GM18873 (cell line): Measurements from ENCODE around the gene TTLL6.

Experiments
- ATAC-seq: cut with Tn5 transposase; IDR thresholded peaks from one replicate; pipeline ENCODE4 v1.9.1; 2021; ENCODE audit warnings: mild to moderate bottlenecking, moderate library complexity, moderate number of reproducible peaks; ENCODE audit not compliant: unreplicated experiment, low FRiP score

The TTLL6 gene

DNA sequence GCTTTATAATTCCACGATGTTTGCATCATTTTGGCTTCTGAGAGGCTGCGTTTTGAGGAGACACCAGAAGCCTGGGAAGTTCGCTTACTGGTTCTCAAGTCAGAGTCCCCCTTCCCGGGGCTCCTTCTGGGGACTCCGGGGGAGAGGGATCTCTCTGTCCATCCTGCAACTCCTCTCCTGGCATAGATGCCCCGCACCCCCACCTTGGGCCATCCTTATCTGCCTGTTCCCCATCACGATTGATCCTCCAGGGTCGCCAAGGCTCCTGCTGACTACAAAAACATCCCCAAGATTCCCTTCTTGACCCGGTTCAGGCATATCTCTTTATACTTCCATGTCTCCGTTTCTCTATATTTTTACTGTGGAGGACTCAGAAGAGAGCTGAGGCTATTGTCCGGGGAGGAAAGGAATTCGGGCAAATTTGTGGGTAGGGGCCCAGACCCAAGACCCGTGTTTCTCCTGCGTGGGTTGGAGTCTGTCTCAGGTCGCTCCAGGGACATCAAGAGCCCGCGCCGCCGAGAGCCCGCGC, 70.0 kb downstream of the TTLL6 start:
- no peak for ATAC-seq

DNA sequence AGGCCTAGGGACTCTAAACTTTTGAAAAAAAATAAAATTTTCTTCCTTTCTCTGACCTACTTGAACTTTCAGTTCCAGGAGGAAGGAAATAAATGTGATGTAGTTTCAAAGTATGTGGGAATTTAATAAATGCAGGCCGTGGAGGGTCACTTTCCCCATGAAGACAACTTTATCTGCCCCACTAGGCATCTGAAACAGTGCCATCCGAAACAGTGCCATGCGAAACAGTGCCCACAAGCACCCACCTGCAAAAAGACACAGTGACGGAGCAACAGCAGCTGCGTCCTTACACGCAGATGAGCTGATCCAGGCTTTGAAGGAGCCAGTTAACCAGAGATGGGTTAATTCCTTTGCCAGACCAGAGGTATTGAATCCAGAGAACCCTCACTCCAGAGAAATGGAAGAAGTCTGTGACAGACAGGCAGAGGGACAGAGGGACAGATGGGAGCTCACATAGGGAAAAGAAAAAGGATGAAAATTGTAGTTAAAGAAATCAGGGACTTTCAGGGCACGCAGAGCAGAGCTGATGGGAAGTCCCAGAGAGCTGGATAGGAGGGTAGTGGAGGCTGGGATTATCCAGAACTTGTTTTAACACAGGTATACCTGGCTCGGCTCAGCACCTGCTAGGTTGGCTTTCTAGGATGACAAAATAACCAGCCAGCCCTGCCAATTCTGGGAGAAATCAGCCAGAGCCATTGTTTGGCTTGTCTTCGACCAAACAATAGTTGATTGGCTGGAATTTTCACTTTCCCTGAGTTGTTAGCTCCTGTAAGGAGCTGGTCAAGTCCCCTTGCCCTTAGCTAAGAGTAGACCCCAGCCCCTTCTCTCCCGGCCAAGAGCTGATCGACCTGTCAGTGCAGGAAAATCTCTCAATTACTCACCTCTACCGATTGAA, 71.4 kb downstream of the TTLL6 start:
- no peak for ATAC-seq

GRCh38 chr17:48740537-48740936, 76.5 kb downstream of the TTLL6 start:
- no peak for ATAC-seq

GRCh38 chr17:48738803-48739526, 78.1 kb downstream of the TTLL6 start:
- no peak for ATAC-seq

DNA sequence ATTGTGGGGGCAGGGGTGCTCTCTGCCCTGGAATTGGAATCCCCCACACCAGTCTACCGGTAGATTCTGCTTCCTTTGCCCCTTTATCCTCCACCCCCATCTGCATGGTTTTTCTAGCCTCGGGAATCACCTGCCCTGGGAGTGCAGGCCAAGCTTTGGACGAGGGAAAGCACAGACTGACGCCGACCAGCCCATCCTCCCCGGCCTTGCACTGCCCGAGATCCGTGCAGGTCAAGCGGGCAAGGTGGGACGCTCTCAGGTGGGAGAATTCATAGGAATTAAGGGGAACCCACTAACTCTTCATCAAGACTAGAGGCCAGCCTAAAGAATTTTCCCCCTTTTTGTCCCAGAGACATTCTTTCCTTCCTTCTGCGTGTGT, 78.6 kb downstream of the TTLL6 start:
- no peak for ATAC-seq

DNA sequence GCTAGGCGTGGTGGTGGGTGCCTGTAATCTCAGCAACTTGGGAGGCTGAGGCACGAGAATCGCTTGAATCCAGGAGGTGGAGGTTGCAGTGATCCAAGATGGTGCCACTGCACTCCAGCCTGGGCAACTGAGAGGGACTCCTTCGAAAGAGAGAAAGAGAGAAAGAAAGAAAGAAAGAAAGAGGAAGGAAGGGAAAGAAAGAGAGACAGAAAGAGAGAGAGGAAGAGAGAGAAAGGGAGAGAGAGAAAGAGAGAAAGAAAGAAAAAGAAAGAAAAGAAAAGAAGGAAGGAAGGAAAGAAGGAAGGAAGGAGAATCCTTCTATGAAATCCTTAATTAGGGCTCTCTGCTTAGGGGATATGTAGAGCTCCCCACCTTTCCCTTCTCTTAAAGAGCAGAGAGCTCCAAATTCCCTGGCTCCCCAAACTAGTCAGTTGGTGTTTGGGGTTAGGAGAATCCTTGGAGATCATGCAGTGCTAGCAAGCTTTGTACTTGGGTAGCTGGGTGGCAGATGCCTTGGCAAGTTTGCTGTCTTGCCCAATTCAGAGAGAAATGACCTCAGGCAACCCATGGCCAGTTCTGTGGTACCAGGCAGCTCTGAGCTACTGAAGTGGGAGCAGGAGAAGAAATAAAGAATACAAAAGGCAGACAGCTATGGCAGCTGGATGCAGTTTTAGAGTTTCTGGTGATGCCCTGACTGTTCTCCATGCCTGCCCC, 79.5 kb downstream of the TTLL6 start:
- ATAC-seq, result no peak

- no peak for ATAC-seq
Measured at GRCh38 chr17:48735062-48735351, 82.0 kb downstream of the TTLL6 start.

- no peak for ATAC-seq
Measured at GRCh38 chr17:48734333-48735061, 82.5 kb downstream of the TTLL6 start.

- no peak for ATAC-seq
Measured at GRCh38 chr17:48733632-48734328, 83.2 kb downstream of the TTLL6 start.

- no peak for ATAC-seq
Measured at GRCh38 chr17:48732688-48733629, 84.1 kb downstream of the TTLL6 start.

DNA sequence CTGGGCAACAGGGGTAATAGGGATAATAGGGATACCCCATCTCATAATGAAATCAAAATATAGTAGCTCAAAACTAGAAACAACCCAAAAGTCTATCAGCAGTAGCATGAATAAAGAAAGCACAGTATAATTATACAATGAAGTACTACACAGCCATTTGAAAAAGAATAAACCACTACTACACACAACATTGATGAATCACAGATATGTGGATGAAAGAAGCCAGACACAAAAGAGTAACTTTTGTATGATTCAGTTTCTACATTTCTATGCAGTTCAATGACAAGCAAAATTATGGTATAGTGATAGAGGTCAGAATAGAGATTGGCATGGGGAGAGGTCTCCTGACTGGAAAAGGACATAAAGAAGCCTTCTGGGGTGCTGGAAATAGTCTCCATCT, 85.7 kb downstream of the TTLL6 start:
- ATAC-seq, result no peak

GRCh38 chr17:48730240-48730550, 86.8 kb downstream of the TTLL6 start:
- no peak for ATAC-seq

DNA sequence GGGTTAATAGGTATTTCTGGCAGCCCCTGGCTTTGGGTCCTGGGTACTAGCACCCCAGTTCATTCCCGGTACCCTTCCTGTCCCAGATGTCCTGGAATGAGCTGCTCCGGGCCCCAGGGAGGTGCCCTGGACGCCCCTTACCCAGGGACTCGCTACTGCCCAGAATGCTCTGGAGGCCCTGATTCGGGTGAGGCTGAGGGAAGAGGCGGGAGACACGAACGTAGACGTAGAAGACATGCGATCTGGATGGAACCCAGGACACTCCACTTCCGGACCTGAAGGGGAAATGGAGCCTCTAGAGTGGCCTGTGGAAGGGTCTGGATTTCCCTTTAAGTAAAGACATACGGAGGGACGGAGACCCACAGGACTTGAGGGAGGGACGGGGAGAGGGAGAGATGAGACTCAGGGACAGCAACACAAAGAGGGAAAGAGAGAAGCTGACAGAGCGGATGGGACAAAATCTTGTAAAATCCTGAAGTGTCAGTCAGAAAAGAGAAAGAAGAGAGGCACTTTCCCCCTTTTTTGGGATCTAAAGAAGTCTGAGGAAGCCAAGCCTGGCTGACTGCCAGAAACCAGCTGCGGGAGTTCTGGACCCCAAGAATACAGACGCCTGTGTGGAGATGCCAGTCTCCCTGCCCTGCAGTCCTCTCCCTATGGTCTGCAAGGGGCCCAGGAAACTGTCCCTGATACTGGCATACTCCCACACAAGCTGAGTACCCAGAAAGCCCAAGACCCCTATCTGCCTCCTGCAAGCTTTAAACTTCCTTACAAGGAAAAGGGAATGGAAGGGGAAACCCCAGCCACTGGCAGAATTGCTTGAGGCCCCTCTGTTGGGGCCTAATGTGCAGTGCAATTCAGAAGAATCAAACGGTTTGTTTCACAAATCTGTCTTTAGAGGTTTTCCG, 87.4 kb downstream of the TTLL6 start:
- no peak for ATAC-seq

DNA sequence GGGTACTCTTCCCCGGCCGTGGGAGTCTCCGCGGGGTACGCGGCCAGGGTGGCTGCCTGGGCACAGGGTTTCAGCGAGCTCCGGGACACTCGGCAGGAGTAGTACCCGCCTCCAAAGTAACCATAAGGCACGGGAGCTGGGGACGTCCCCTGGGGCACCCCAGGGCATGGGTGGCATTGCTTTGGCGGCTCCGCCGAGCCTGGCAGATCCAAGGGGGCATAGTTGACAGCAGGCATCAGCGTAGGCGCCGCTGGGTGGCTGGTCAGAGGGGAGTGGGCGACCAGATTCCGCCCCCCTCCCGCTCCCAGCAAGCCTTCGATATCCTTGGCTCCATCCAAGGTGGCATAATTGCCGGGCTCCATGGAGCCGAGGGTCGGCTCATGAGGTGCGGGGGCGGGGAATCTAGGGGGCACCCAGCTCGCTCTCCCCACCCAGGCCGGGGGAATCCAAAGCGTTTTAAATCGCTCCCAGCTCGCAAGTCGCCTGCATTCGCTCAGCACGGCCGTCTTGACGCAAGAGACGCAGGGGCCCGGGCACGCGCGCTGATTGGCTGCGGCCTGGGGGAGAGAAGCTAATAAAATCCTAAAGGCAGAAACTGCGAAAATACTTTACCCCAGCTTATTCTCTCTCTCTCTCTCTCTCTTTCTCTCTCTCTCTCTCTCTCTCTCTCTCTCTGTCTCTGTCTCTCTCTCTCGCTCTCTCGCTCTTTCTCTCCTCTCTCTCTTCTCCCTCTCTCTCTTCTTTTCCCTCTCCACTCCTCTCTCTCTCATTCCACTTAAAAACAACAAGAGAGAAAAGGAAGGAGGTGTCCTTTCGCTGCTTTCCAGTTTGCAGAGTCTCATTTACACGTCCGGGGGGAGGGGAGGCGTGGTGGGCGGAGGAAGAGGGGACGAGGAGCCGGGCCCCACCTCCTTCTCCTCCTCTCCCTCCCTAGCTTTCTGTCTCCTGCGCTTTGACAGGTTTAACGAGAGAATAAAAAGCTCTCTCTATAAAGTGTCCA, 88.5 kb downstream of the TTLL6 start, which contains the start of gene HOXB13:
TSS of gene HOXB13 (minus strand) at position 519 of the 1,000 bp plus-strand sequence. CDS start at position 362, 157 bp downstream.
- no peak for ATAC-seq

GRCh38 chr17:48727415-48728175, 89.4 kb downstream of the TTLL6 start:
- no peak for ATAC-seq

- ATAC-seq, result no peak
Measured at GRCh38 chr17:48726916-48727286, 90.1 kb downstream of the TTLL6 start.
